Heart right ventricle (tissue), 16 donors: ENCODE measurements around the gene ARID5B. TPM values are rescaled to one million over a fixed set of nuclear protein-coding genes. Genes with fewer than 3 reads are reported as not detected.
A peak's percentile ranks its signal among the peaks of the same experiment; 100 is the strongest.

Experiments used
- ATAC-seq, 8 donors: fragments of 200-7000 bp; cut with Tn5 transposase; one replicate each; pipeline ENCODE4 v1.9.1; 2020; ENCODE audit warnings: mild to moderate bottlenecking in 8 of 8, moderate library complexity in 8 of 8, moderate number of reproducible peaks in 1 of 8
- DNase-seq, 2 donors: peaks; one replicate each; pipeline ENCODE4 v3.0.0-alpha.2; 2020
- H3K27ac ChIP-seq, 10 donors: fragments of 200-600 bp; sonication (generic) in 2 of 10; one replicate each; pipeline versions ENCODE4 v1.5.0 to v1.8.0; 2020 to 2022; ENCODE audit warnings: mild to moderate bottlenecking in 3 of 10
- H3K27me3 ChIP-seq, 7 donors: fragments of 200-600 bp; one replicate each; pipeline ENCODE4 v1.8.0; 2021 to 2022; ENCODE audit warnings: mild to moderate bottlenecking in 2 of 7
- H3K36me3 ChIP-seq, 9 donors: fragments of 200-600 bp; sonication (generic) in 1 of 9; one replicate each; pipeline versions ENCODE4 v1.5.0 to v1.8.0; 2020 to 2022; ENCODE audit warnings: mild to moderate bottlenecking in 2 of 9
- H3K4me1 ChIP-seq, 9 donors: fragments of 200-600 bp; sonication (generic) in 1 of 9; one replicate each; pipeline versions ENCODE4 v1.5.0 to v1.8.0; 2020 to 2022; ENCODE audit warnings: mild to moderate bottlenecking in 4 of 9
- H3K4me3 ChIP-seq, 10 donors: fragments of 200-600 bp; sonication (generic) in 2 of 10; one replicate each; pipeline versions ENCODE4 v1.5.0 to v1.8.0; 2020 to 2022; ENCODE audit warnings: mild to moderate bottlenecking in 7 of 10, moderate library complexity in 2 of 10
- H3K9me3 ChIP-seq, 11 donors: fragments of 200-600 bp in 10 of 11; sonication (generic) in 2 of 11; one replicate each; pipeline versions ENCODE4 v1.5.0 to v1.8.0; 2013 to 2022; ENCODE audit warnings: mild to moderate bottlenecking in 2 of 11, control low read depth in 1 of 11, moderate library complexity in 1 of 11
- WGBS, 2 donors: extraction: QIAGEN DNeasy Blood & Tissue Kit; methylation state at CpG; one replicate each; pipeline ENCODE4 v1.1.7; 2013; ENCODE audit warnings: inconsistent platforms in 1 of 2; 5-methylcytosine and 5-hydroxymethylcytosine counted together
- intact Hi-C, 10 donors: fragments of 100-400 bp; cut with DNase I; formaldehyde crosslinking; loops; one replicate each; pipeline versions ENCODE4 v1.11.1 to v1.14.2; 2022
- polyA plus RNA-seq, 2 donors: library from polyadenylated mRNA; stranded (reverse); fragments of 200-250 nt; gene quantifications; one replicate each; pipeline ENCODE4 v1.2.3, GENCODE V29; 2013
- total RNA-seq, 10 donors: library from RNA; stranded (reverse); fragmentation: NEBNext Ultra II Directional in 3 of 10; extraction: Animal tissue kit (Norgen Biotek cat#: 25700) in 3 of 10; gene quantifications; one replicate each; pipeline versions ENCODE4 v1.2.1 to v1.2.4, GENCODE V29; 2021 to 2023
- TF ChIP-seq, protein P1 (sequence below), 9 donors: fragments of 200-600 bp; sonication (generic) in 2 of 9; IDR thresholded peaks; one replicate each; pipeline versions ENCODE4 v1.5.0 to v1.8.0; 2021 to 2022; ENCODE audit warnings: antibody characterized with exemption in 9 of 9, mild to moderate bottlenecking in 5 of 9, moderate library complexity in 1 of 9
- donor health status: Arrhythmogenic right ventricular cardiomyopathy.
- donor health status: ischemic (EF 13 %, LVEDD 7.1; RV severe dilation, severe dysfunction).
- donor health status: healthy with polysubstance abuse.
- donor health status: DM: no; HTN: yes; CAD: no.
- donor health status: DM: no; HTN: no; CAD: no.
- donor health status: ischemic (EF 25% LVEDD 6.9; RV normal size, moderate dysfunction).
- donor health status: ischemic (EF 25% LVEDD 5.7; RV mildly dilated, moderate dysfunction).
- donor health status: healthy.
- donor health status: DM: yes; HTN: yes; CAD: no.
- donor health status: Ischemic cardiomyopathy.
- donor health status: ischemic (EF 35%, LVEDD 5.7; RV mildly dilated, moderate dysfunction).
- donor health status: nonischemic (EF 11% LVEDD 7.7; RV severe dilation, severe dysfunction).
- donor health status: DM: yes; HTN: yes; CAD: no.
- donor health status: PGD.
- donor health status: ischemic (EF 29% LVEDD 5.4; RV normal size, mild dysfunction).
- donor health status: nonischemic (EF 23%, LVEDD 6.1; RV moderate dilation, normal function).

ARID5B gene
- total and polyA plus RNA-seq, 12 donors, result 5.3 to 108 (median 25.5) TPM

DNA sequence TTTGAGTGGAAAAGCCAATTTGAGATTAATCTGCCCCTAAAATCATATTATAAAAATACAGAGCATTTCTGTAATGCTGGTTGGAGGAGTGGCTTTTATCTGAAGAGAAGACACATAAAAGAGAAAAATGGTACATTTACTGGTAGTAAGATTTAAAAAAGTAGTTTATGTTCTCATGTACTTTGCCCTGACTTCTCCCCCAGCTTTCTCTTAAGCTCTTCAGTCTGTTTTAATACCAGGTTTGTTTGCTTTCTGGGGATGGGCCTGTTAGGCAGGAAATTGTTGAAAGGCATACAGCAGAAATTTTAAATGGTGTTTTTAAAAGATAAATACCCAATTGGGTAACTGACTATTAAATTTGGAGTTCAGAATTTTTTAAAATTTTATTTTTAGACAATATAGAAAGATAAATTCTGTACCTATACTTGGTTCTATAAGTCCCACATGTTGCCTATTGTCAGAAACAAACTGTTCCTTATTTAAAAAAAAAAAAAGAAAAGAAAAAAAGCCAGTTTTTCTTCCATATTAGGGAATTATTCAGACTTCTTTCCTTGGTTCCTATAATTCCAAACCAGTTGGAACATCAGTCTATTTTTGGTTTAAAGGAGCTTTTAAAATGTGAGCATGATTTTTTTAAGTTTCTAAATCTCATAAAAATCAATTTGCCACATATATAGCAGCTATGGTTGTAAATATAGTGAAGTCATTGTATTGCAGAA lies 136.6 kb downstream of the ARID5B start:
- Histone ChIP-seq H3K4me3 (peak overlapping the region in 5 of 10 donors; percentile 7 to 46 (median 31)), H3K4me1 (peaks cover 0 to 40% (median 34%) of the 10 kb centered on the region in 9 donors), H3K9me3 (no peaks in the 10 kb centered on the region), H3K27ac (peak overlapping the region in 5 of 10 donors; percentile 7 to 29 (median 20)), H3K36me3 (no peaks in the 10 kb centered on the region), H3K27me3 (no peaks in the 10 kb centered on the region)
- TF ChIP-seq, protein P1, sequence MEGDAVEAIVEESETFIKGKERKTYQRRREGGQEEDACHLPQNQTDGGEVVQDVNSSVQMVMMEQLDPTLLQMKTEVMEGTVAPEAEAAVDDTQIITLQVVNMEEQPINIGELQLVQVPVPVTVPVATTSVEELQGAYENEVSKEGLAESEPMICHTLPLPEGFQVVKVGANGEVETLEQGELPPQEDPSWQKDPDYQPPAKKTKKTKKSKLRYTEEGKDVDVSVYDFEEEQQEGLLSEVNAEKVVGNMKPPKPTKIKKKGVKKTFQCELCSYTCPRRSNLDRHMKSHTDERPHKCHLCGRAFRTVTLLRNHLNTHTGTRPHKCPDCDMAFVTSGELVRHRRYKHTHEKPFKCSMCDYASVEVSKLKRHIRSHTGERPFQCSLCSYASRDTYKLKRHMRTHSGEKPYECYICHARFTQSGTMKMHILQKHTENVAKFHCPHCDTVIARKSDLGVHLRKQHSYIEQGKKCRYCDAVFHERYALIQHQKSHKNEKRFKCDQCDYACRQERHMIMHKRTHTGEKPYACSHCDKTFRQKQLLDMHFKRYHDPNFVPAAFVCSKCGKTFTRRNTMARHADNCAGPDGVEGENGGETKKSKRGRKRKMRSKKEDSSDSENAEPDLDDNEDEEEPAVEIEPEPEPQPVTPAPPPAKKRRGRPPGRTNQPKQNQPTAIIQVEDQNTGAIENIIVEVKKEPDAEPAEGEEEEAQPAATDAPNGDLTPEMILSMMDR (IDR thresholded peaks at IDR 0.05), result no peak
- ATAC-seq, result no peak
- DNase-seq, result no peak
- intact Hi-C loops, result loop anchor here (1.0 to 10.0 kb wide), 14 partner anchors 135 to 394 kb away; partner anchors contain the start of gene ARID5B (in 2 of the 10)

DNA sequence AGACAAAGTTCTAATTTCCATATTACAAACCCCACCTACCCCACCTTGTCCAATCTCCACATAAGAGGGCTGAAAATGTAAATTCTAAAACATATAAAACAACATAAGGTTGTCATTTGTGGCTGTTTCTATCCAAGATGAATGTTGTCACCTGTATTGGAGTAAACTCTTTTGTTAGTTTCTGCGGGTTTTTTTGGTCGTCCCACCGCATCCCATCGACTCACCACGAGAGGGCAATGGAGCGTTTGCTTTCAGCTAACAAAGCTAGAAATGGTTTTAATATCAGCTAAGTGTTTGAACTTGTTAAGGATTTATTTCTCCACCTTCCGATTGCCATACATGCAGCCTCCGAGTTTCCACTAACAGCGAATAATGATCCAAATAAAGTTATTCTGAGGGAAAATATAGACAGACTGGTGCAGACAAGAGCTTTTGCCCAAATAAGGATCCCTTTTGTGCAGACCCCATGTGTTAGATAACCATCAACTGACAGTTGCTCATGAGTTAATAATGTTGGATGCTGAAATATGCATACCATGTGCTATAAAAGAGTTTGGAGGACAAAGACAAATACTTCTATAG lies 137.2 kb downstream of the ARID5B start:
- TF ChIP-seq, protein P1 (IDR thresholded peaks at IDR 0.05), result peak; percentile 78 to 95 (median 86)
- WGBS, 2 donors, result 0 to 1% methylated on average over 9 of the region's 9 CpGs
- ATAC-seq, result peak; percentile 53 to 78 (median 71)
- Histone ChIP-seq H3K9me3 (no peaks in the 10 kb centered on the region), H3K27me3 (no peaks in the 10 kb centered on the region), H3K4me1 (peaks cover 0 to 45% (median 36%) of the 10 kb centered on the region in 9 donors), H3K27ac (peak overlapping the region in 5 of 10 donors; percentile 7 to 29 (median 24)), H3K36me3 (no peaks in the 10 kb centered on the region), H3K4me3 (peak overlapping the region in 8 of 10 donors; percentile 7 to 46 (median 26))
- peak; percentile 63 to 86 for DNase-seq
- intact Hi-C loops, result loop anchor here (1.0 to 10.0 kb wide), 13 partner anchors 136 to 394 kb away; partner anchors contain the start of gene ARID5B (in 2 of the 10)

DNA sequence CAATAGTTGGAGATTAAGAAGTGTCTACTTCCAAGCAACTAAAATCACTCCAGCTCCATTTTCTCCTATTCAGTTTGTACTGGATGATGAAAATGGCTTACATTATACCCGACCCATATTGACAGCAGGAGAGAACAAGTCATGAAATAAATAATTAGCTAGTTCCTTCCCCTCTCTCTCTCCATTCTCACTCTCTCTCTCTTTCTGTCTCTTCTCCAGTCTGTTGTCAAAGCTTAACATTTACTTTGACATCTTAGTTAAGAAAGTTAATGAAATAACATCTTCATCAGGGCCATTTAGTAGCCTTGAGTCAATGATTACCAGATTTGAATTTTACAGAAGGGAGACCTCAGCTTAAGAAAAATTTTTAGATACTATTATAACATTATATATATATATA lies 138.5 kb downstream of the ARID5B start:
- H3K4me3 ChIP-seq, result no peak overlapping the region
- intact Hi-C loops, result loop anchor here (2.0 to 10.0 kb wide), 11 partner anchors 55 to 392 kb away; partner anchors contain the start of gene ARID5B (in 2 of the 10)
- peak overlapping the region in 1 of 10 donors; percentile 32 for H3K27ac ChIP-seq
- H3K36me3 ChIP-seq, result no peaks in the 10 kb centered on the region
- H3K9me3 ChIP-seq, result no peaks in the 10 kb centered on the region
- TF ChIP-seq, protein P1 (IDR thresholded peaks at IDR 0.05), result no peak
- no peaks in the 10 kb centered on the region for H3K27me3 ChIP-seq
- no peak for DNase-seq
- ATAC-seq, result no peak
- peaks cover 0 to 58% (median 38%) of the 10 kb centered on the region in 9 donors for H3K4me1 ChIP-seq
- WGBS, 2 donors, result 79 to 82% methylated on average over 1 of the region's 1 CpG

DNA sequence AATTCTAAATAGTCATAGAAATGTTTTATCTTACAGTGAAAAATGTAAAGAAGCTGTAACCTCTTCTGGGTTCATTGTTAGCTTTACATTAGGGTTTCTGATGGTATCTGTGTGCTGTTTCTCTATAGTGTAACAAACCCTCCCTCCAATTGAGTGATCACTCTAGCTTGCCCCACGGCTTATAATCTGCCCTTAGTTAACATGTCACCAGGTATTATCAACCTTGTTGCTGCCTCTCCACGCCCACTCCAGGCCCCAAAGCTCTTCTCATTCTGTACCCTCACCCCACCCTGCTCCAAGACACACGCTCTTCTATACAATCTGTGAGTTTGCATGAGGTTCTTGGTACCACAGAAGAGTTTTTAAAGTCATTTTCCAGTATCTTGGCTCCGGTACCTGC lies 139.4 kb downstream of the ARID5B start:
- Histone ChIP-seq H3K9me3 (no peaks in the 10 kb centered on the region), H3K4me1 (peaks cover 0 to 67% (median 47%) of the 10 kb centered on the region in 9 donors), H3K27me3 (no peaks in the 10 kb centered on the region), H3K4me3 (no peak overlapping the region), H3K27ac (peak overlapping the region in 1 of 10 donors; percentile 11), H3K36me3 (no peaks in the 10 kb centered on the region)
- ATAC-seq, result no peak
- 74 to 87% methylated on average over 4 of the region's 4 CpGs for WGBS, 2 donors
- intact Hi-C loops, result loop anchor here in 1 of 10 donors (10.0 kb wide), 1 partner anchor 54 kb away; no protein-coding TSS in a partner anchor
- TF ChIP-seq, protein P1 (IDR thresholded peaks at IDR 0.05), result no peak
- DNase-seq, result no peak
